Hematopoietic multipotent progenitor cell treated with erythropoietin and hydrocortisone succinate and interleukin-3 and kit ligand, for 15 days (in vitro differentiated cells): ENCODE measurements around the gene PDE7B.
"Not testable (repeated sequence)": the region's sequence is repeated elsewhere in the genome, so short reads cannot be mapped to it uniquely, and the experiment has no call there.

Experiments used
- DNase-seq: peaks from one replicate; pipeline ENCODE4 v3.0.0-alpha.2; 2015; ENCODE audit warnings: low spot score

The PDE7B gene

DNA sequence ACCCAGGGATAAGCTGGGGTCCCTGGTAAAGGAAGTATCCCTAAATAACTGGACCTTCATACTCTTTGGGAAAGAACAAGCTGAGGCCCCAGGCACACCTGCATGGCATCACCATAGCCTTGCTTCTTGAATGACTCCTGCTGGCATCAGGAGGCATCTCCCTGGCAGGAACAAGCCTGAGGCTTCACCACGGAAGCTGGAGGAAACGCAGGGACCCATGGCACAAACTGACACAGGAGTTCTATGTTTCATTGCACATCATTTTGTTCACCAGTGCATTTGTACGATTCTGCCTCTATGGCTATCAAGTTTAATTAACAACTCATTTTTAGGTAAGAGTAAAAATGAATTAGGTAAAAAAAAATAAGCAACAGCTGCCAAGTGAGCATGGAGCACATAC lies 619 bp upstream of the PDE7B start:
- no peak for DNase-seq

DNA sequence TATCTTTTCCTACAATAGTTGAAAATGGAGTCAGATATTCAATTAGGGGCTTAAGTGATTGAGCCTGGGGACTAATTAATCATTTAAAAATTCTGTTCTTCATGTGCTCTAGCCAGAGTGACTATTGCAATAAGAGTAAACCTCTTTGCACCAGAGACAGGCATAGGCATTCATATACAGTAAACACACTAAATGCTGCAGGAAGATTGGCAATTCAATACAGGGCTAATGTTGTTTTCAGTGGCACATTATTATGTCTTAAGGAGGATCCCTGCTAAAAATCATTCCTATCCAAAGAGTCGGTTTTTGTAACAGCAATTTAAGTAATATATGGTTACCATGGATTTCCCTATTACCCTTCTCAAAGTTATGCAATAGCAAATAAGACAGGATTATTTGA lies 1.2 kb downstream of the PDE7B start:
- no peak for DNase-seq

DNA sequence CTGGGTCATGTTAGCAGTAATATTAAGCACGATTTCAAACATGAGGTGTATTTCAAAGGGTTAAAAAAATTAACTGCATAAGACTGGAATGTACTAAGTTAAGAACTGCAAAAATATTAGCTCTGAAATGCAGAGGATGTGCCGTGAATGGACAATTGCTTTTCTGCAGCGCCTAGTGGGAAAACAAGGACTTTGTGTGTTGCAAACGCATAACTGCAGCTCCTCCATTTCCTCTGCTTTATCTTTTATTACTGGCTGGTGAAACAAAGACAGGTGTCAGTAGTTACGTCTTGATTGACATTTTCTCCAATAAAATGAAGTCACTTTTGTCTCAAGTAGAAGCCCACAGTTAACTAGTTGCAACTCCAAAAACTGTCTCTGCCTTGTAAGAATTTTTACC lies 1.7 kb downstream of the PDE7B start:
- DNase-seq: no peak

DNA sequence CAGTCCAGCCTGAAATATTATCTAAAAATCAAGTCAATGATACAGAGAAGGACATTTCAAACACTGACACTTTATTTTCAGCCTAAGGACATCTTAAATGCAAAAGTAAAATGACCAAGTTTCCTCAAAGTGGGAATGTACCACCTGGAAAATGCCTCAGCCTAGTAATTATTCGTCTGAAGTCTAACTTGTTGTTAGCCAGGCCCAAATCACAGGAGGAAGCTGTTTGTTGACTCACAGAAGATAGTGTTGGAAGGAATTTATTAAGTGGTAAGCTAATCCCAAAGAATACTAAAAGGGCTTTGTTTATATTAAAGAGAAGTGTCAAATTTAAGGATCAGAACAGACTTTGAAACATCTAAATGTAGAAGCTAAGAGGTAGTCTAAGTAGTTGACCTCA lies 2.5 kb downstream of the PDE7B start:
- no peak for DNase-seq

DNA sequence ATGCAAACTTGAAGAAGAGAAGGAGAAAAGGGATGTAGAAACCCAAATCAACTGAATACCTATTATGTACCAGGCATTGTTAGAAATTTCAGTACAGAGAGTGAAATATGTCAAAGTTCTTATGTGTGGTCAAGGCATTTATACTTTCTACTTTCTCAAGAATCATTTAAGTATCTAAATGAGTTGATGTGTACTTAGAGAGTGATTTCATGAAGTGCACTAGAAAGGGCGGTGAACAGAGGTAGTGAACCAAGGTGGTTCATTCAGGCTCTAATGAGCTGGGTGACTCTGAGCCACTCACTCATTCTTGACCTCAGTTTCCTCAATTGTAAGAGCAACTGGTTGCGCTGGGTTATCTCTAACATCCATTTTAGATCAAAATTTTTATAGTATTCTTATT lies 3.3 kb downstream of the PDE7B start:
- no peak for DNase-seq

DNA sequence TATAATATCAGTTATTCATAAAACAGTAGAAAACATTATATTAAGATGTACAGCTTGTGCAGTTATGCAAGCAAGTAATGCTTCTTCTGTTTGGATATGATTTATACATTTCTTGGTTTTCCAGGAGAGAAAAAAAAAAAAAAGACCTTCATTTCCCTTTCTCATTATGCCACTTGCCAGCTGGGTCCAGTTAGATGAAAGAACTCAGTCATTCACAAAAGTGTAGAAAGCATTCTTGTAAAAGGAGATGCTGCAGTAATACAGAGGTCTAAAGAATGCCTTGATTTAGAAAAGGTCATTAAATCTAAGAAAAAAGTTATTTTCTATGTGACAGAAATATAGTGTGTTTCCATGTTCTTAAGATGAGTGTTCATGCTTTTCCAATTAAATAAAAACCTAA lies 7.4 kb downstream of the PDE7B start:
- no peak for DNase-seq

DNA sequence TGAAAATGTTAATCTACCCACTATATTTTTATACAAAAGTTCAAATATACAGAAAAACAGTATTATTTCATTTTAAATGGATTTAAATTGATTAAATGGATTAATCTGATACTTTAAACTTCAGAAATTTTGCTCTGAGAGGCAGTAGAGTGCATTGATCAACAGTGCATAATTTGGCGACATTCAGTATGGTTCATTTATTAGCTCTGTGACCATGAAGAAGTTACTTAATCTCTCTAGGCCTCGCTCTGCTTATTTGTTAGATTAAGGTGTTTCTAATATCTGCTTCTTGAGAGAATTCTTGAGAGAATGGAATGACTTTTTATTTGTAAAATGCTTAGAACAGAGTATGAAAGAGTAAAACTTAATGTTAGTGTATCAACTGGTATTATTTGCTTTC lies 8.9 kb downstream of the PDE7B start:
- DNase-seq: no peak

DNA sequence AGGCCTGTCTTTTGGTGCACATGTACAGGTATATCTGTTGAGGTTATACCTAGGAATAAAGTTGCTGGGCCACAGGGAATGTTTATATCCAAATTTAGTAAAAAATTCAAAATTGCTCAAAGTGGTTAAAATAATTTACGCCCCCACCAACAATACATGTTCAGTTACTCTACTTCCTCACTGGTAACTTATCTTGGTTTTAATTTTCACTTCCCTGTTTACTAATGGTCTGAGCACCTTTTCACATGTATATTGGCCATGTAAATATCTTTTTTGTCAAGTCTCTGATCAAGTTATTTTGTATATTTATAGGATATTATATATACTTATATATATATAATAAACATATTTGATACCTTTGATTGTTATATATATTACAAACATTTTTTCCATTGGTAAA lies 9.7 kb downstream of the PDE7B start:
- no peak for DNase-seq

DNA sequence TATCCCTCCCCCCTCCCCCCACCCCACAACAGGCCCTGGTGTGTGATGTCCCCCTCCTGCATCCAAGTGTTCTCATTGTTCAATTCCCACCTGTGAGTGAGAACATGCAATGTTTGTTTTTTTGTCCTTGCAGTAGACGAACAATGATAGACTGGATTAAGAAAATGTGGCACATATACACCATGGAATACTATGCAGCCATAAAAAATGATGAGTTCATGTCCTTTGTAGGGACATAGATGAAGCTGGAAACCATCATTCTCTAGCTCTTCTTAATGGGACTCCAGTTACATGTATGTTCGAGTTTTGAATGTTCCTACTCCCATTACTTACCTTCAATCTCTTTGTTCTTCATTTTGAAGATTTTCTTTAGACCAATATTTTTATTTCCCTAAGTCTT lies 13.4 kb downstream of the PDE7B start:
- DNase-seq: not testable (repeated sequence)

DNA sequence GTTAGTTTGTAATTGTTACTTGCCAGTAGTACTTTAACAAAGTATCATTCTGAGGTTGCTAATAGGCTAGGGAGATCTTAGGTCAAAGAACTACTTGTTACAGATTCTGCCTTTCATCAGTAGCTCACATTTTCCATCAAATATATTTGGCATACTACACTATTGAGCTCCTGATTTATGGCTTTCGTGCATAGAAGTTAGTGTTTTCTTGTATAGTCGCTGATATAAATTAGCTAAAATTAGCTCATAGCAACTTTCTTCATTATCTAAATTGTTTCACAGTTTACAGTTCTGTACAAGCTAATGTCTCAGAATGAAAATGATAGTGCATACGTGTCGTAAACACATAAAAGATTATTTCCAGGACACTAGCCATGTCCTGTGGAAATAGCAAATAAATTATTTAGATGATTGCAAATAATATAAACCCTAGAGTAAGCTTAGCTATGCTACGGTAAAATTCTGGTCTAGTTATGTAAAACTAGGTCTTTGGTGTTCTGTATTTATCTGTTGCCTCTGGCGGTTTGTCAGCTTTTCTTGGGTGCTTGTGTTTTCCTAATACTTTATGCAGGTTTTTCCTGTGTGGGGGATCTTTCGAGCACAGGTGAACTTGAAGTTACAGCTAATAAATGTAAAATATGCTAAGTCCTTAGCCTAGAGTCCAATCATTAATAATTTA lies 15.1 kb downstream of the PDE7B start:
- no peak for DNase-seq

DNA sequence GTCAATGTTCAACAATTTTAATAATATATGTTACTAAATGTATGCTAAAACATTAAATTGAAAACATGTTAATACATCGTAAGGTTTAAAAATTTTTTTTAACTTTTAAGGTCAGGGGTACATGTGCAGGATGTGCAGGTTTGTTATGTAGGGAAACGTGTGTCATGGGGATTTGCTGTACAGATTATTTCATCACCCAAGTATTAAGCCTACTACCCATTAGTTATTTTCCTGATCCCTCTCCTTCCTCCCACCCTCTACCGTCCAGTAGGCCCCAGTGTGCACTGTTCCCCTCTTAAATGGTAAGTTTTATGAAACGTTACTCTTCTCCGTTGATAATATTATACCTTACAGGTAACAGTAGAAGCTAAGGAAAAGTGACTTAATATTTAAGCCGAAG lies 15.8 kb downstream of the PDE7B start:
- DNase-seq: no peak

DNA sequence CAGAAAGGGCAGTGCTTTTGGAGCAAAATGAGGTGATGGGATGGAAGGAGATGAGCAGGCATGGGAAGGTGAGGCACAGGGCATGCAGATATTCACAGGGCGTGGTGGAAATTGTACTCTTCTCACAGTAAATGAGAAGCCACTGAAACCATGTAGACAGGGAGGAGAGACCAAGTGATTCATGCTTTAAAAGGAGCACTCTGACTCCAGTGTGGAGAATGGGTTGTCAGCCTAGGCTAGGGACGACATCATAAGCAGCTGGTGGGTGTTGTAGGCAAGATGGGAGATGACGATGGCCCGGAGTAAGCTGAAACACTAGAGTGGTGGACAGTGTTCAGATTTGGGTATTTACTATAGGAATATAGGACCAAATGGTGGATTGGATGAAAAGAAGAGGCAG lies 18.4 kb downstream of the PDE7B start:
- no peak for DNase-seq

DNA sequence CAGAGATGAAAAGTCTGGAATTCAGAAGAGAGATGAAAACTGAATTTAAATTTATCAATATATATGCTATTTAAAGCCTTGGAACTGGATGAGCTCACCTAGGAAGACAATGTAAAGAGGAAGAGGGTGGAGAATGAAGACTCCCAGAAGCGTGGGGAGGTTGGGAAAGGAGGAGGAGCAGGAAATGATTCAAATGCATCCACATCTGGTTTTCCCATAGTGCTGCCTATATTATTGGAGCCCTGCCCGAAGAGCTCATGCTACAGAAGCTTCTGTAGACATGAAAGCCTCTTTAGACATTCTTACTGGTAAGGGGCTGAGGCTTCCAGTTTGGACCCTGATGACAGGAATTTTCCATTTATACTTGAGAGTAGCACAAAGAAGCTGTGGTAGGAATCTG lies 19.2 kb downstream of the PDE7B start:
- DNase-seq: no peak

DNA sequence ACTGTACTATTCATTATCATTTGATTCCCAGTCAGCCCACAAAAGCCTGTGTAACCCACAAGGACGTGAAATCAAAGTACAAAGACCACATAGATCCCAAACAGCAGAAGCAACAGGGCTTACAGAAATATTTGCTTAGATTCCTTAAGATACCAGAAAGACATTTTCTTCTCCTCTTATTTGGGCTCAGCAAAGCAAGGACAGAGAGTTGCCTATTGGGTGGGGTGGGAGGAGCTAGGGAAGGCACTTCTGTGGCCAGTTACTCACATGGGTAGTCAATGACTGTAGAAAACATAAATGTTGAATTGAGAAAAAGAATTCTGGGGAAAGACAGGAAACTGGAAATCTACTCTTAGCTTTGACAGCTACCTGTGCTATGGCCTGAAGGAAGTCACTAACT lies 19.8 kb downstream of the PDE7B start:
- DNase-seq: no peak

DNA sequence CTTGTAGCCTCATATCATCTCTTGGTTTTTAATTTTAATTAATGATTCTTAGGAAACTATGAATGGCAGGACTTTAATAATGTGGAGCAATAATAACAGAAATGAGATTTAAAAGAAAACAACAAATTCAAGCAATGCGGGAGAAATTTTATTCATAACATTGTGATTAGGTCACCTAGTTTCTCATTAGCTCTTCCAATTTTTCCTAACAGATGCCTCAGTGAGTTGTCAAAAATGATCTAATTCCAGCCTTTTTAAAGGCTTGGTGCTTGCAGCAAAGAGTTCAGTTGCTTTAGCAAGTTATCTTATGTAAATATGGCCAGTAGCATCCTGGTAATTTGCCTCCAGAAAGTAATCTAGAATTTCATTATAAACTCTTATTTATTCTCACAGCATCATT lies 20.4 kb downstream of the PDE7B start:
- DNase-seq: no peak

DNA sequence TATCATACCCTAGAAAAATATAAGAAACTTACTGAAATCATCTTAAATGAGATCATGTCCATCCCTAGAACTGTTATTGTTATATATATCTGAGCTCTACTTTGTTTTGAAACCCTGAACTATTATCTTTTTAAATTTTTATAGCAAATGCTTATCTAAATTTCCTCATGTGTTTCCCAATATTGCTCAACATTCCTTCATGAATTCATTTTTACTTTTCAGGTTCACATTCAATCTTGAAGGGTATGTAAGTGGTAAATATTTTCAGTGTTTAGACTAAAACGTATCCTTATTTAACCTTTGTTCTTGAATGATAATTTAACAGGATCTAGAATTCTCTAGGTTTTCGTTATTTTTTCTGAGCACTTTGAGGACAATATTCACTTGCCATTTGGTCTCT lies 23.9 kb downstream of the PDE7B start:
- no peak for DNase-seq

DNA sequence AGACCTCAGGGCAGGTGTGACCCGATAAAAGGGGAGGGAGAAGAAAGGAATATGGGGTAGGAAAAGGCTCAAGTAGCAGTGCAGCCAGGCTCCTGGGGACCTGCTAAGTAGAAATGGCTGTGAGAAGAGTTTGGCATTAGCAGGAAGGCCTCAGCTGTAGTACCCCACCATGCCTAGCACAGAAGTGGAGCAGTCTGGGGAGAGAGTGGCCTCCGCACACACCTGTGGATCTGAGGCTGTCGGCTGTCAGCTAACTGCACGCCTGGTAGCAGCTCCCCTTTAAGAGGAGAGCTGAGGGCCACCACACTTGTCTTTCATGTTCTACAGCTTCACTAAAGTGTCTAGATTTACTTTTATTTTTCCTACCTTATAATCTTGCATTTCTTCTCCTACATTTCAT lies 24.6 kb downstream of the PDE7B start:
- DNase-seq: no peak

DNA sequence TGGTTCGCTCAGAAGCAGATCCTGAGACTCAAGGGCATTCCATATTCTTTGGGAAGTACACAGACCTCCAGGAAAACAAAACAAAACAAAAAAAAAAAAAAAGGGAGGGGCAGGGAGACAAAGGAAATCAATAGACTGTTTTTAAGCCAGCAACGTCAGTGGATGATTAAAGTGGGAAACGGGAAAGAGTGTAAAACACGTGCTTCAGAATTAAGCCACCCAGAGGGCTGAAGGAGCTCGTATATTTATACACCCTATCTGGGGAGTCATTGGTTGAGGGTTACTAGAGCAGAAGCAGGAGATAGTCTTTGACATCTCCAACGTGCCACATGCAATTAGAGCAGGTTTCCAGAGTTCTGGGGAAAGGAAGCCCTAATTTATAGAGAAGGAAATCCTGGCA lies 26.2 kb downstream of the PDE7B start:
- DNase-seq: no peak

DNA sequence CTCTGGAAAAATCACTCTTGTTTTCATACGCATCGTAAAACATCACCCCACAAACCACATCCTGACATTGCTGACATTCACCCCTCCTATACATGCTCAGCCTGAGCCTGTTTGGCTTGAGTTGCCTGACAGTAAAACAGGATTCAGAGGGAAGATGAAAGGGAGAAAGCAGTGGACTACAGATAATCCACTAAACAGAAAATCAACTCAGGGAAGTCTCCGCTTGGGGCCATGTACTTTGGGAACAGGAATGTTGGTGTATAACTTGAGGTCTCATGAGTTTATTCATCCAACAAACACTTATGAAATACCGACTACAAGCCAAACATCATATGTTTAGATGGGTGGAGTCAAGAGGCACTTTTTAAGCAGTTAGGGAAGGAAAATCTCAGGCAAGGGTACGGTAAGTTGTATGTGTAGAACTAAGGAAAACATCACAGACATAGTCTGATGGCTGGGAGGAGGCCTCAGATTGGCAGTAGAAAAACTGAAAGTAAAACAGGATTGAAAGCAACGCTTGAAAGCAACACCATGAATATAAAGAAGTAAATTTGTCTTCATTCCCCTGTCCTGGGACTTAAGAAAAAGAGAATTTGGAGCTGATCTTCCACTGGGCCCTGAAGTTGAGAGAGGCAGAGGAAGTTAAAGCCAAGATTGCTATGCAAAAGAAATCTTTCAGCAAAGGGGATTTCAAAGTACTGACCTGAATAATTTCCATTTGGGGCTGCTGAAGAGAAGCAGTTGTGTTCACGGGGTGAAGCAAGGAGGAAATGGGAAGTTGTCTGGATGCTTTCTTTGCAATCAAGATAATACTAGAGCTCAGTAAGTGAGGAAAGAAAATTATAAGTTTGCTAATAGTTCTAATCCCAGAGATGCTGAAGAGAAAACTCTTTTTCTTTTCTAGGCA lies 28.8 kb downstream of the PDE7B start:
- no peak for DNase-seq

DNA sequence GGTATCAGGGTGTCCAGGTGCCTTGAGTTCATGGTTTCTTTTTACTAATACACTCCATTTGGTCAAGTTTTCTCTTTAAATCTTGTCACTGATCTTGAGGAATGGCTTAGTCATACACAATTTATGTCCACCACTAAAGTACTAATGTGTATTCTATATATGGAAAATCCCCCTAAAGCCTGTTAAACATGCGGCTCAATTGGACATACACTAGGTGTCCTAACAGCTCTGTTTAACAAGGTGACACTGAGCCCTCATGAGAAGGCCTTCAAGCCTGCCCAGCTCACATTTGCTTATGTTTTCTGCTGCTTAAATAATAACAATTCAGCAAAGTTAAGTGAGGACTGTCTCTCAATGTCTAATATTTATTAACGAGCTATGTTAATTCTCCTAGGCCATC lies 31.5 kb downstream of the PDE7B start:
- DNase-seq: no peak

DNA sequence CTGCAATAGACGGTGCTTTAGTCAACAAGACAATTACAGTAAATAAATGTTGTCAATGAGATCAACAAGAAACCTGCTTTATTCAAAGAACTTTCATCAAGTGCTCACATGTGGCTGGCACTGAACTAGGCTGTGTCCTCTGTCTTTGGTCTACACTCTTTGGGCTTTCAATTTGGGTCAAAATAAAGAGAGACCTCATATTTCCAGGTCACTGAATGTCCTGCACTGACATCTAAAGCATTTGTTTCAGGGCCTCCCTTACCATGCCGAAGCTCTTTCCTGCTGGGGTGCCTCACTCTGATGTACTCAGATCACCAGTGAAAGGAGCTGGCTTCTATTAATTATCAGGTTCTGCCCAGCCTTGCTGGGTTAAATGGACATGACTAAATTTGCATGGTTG lies 32.0 kb downstream of the PDE7B start:
- DNase-seq: no peak

DNA sequence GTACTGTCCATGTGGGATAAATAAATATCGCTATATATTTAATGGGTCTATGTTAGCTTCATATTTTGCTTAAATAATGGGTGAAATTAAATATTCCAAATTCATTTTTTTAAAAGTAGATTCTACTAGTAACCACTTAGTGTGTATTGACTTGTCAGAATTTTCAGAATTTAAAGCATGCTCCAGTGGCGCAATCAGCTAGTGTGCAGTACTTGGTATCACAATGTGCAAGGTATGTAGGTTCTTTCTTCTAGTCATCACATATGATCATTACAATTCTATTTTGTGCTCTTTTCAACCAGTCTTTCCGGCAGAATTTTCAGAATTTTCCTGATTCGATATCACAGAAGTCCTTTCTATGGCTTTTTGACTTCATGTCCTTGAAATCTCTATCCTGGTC lies 32.6 kb downstream of the PDE7B start:
- DNase-seq: no peak

DNA sequence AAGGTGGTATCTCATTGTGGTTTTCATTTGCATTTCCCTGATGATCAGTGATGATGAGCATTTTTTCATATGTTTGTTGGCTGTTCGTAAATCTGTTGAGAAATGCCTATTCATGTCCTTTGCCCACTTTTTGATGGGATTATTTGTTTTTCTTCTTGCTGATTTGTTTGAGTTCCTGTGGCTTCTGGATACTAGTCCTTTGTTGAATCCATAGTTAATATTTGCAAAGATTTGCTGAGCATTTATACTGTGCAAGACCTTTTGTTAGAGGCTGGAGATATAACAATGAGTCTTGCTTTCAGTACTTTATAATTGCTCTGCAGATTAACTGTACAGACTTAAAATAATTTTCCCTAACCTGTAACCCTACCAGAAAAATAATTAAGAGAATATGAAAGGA lies 35.6 kb downstream of the PDE7B start:
- DNase-seq: no peak

DNA sequence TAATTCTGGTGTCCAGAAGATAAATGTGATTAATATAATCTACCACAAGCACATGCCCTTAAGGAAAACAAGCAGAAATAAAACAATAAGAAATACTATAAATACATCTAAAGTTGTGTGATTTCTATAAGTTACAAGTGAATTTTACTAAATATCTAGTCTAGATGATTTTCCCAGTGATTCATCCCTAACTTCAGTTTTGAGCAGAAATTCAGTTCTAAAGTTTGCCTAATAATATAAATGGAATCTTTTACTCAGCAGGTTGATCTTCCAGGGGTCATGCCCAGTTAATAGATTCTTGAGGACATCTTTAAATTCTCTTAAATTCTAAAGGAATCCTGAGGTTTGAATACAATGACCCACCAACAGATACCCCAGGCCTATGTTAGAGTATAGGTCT lies 37.3 kb downstream of the PDE7B start:
- no peak for DNase-seq
